H1 (cell line): Measurements from ENCODE around the gene FLT1. TPM values are rescaled to one million over a fixed set of nuclear protein-coding genes. Genes with fewer than 3 reads are reported as not detected.

Experiments used
- ASH2L ChIP-seq: fragments of 200-600, 300-600 bp; sonication (generic); IDR thresholded peaks from one replicate; pipeline ENCODE4 v1.7.1; 2017; ENCODE audit warnings: low read length
- ATF2 ChIP-seq: IDR thresholded peaks from 2 replicates; pipeline ENCODE4 v1.6.1; 2012; ENCODE audit warnings: low read length, inconsistent platforms
- BACH1 ChIP-seq: IDR thresholded peaks from 2 replicates; pipeline ENCODE4 v1.6.1; 2012; ENCODE audit warnings: low read length, improper control_type of control experiment
- CREB1 ChIP-seq: IDR thresholded peaks from 2 replicates; pipeline ENCODE4 v1.6.1; 2012; ENCODE audit warnings: inconsistent platforms
- E2F6 ChIP-seq: IDR thresholded peaks from 2 replicates; pipeline ENCODE4 v1.6.1; 2012; ENCODE audit warnings: inconsistent platforms
- EGR1 ChIP-seq: IDR thresholded peaks from 2 replicates; pipeline ENCODE4 v1.6.1; 2011; ENCODE audit warnings: low read depth, low read length, borderline replicate concordance
- EP300 ChIP-seq, 2 experiments: IDR thresholded peaks; 1 replicate in 1 of 2; 2 replicates in 1 of 2; pipeline ENCODE4 v1.6.1; 2011 to 2012; ENCODE audit warnings: low read depth in 2 of 2, low read length in 2 of 2, mild to moderate bottlenecking in 2 of 2, borderline replicate concordance in 1 of 2, inconsistent platforms in 1 of 2, moderate library complexity in 1 of 2
- EZH2 ChIP-seq: fragments of 200-600 bp; sonication (generic); IDR thresholded peaks from 2 replicates; pipeline ENCODE4 v1.7.1; 2012; ENCODE audit warnings: low read depth, mild to moderate bottlenecking, moderate library complexity, low read length, inconsistent platforms; ENCODE audit not compliant: severe bottlenecking
- HDAC2 ChIP-seq, 2 experiments: fragments of 300-600 bp in 1 of 2; sonication (generic) in 1 of 2; IDR thresholded peaks; 2 replicates each; pipeline ENCODE4 v1.6.1; 2011 to 2012; ENCODE audit warnings: low read depth in 2 of 2, low read length in 2 of 2, mild to moderate bottlenecking in 2 of 2, moderate library complexity in 2 of 2, borderline replicate concordance in 1 of 2, inconsistent platforms in 1 of 2
- JUND ChIP-seq: IDR thresholded peaks from 2 replicates; pipeline ENCODE4 v1.6.1; 2011; ENCODE audit warnings: mild to moderate bottlenecking, improper control_type of control experiment, low read length
- KDM4A ChIP-seq: IDR thresholded peaks from one replicate; pipeline ENCODE4 v1.7.1; 2012; ENCODE audit warnings: low read depth, mild to moderate bottlenecking, moderate library complexity, low read length, inconsistent platforms; ENCODE audit not compliant: severe bottlenecking
- NRF1 ChIP-seq: IDR thresholded peaks from 2 replicates; pipeline ENCODE4 v1.6.1; 2011; ENCODE audit warnings: mild to moderate bottlenecking, low read depth, low read length, improper control_type of control experiment
- PHF8 ChIP-seq: fragments of 200-600 bp; sonication (generic); conservative IDR thresholded peaks from 2 replicates; pipeline ENCODE4 v1.7.1; 2012; ENCODE audit warnings: low read depth, mild to moderate bottlenecking, inconsistent platforms, low read length, moderate library complexity
- POLR2A ChIP-seq, 2 experiments: IDR thresholded peaks; 1 replicate in 1 of 2; 2 replicates in 1 of 2; pipeline ENCODE4 v1.6.1; 2011; ENCODE audit warnings: low read depth in 2 of 2, low read length in 2 of 2, mild to moderate bottlenecking in 2 of 2; ENCODE audit errors: control extremely low read depth in 1 of 2
- POLR2AphosphoS5 ChIP-seq: IDR thresholded peaks from 2 replicates; pipeline ENCODE4 v1.6.1; 2011; ENCODE audit warnings: low read depth, low read length
- RFX5 ChIP-seq: IDR thresholded peaks from 2 replicates; pipeline ENCODE4 v1.6.1; 2011; ENCODE audit warnings: low read depth, low read length, improper control_type of control experiment, borderline replicate concordance
- SIN3A ChIP-seq, 2 experiments: IDR thresholded peaks in 1 of 2; conservative IDR thresholded peaks in 1 of 2; 2 replicates each; pipeline ENCODE4 v1.6.1; 2011 to 2012; ENCODE audit warnings: low read length in 2 of 2, improper control_type of control experiment in 1 of 2, low read depth in 1 of 2, mild to moderate bottlenecking in 1 of 2
- SP2 ChIP-seq: IDR thresholded peaks from 2 replicates; pipeline ENCODE4 v1.6.1; 2012; ENCODE audit warnings: mild to moderate bottlenecking, low read length, inconsistent platforms
- TAF1 ChIP-seq: IDR thresholded peaks from 2 replicates; pipeline ENCODE4 v1.6.1; 2011; ENCODE audit warnings: mild to moderate bottlenecking, low read depth, low read length
- USF2 ChIP-seq: IDR thresholded peaks from 2 replicates; pipeline ENCODE4 v1.6.1; 2011; ENCODE audit warnings: low read length, improper control_type of control experiment
- YY1 ChIP-seq: IDR thresholded peaks from 2 replicates; pipeline ENCODE4 v1.6.1; 2011; ENCODE audit warnings: low read depth, mild to moderate bottlenecking, low read length
- polyA plus RNA-seq, 7 experiments: library from polyadenylated mRNA; depleted of rRNA in 3 of 7; stranded (reverse) in 5 of 7; unstranded in 2 of 7; fragments of >200 nt in 5 of 7; fragments of 200-250 nt in 2 of 7; gene quantifications; 1 replicate in 5 of 7; 2 replicates in 1 of 7; 4 replicates in 1 of 7; pipeline versions ENCODE4 v1.2.1 to v1.2.3, GENCODE V29; 2011 to 2013; ENCODE audit warnings: missing spikeins in 2 of 7, mixed read lengths in 2 of 7
- total RNA-seq: library from RNA; stranded (reverse); fragmentation: NEBNext Ultra II Directional; extraction: Animal tissue kit (Norgen Biotek cat#: 25700); gene quantifications from 2 replicates; pipeline ENCODE4 v1.2.1, GENCODE V29; 2021

FLT1 gene
- total and polyA plus RNA-seq, 2 of the 8 experiments (the other 6 are each of a cell fraction or from before 2014, with no cell fraction given) = 19.7 to 90.2 TPM

- TF ChIP-seq EP300 (IDR thresholded peaks at IDR 0.05; ENCODE audit: borderline replicate concordance in 1 of 2, low read depth in 2 of 2, low read length in 2 of 2) = no peak
- no peak for TF ChIP-seq USF2
- no peak for TF ChIP-seq ATF2
- no peak for TF ChIP-seq EZH2
- no peak for TF ChIP-seq NRF1
- peak in 1 of 2 experiments; percentile 78; a peak in 2 of 3 replicates for TF ChIP-seq POLR2A (IDR thresholded peaks at IDR 0.05; ENCODE audit: control extremely low read depth in 1 of 2, low read depth in 2 of 2, low read length in 2 of 2)
- TF ChIP-seq JUND = no peak
- no peak for TF ChIP-seq SIN3A (conservative IDR thresholded peaks at IDR 0.05 in 1 of 2, IDR thresholded peaks at IDR 0.05 in 1 of 2; ENCODE audit: low read depth in 1 of 2, low read length in 2 of 2)
- peak; percentile 50 for TF ChIP-seq KDM4A
- no peak for TF ChIP-seq E2F6
- TF ChIP-seq TAF1 = peak; percentile 81
- TF ChIP-seq YY1 = no peak
- TF ChIP-seq POLR2AphosphoS5 = peak; percentile 71
- TF ChIP-seq PHF8 = peak; percentile 12; the same call in 1 of the 2 replicates
- TF ChIP-seq HDAC2 (IDR thresholded peaks at IDR 0.05; ENCODE audit: borderline replicate concordance in 1 of 2, low read depth in 2 of 2, low read length in 2 of 2) = peak; percentile 49 to 74; a peak in 2 of 4 replicates
- peak; percentile 44; the same call in 1 of the 2 replicates for TF ChIP-seq BACH1
- peak; percentile 77 for TF ChIP-seq ASH2L
- TF ChIP-seq CREB1 = peak; percentile 77
- no peak for TF ChIP-seq RFX5
- no peak for TF ChIP-seq SP2
- no peak for TF ChIP-seq EGR1
These were observed at the start of gene FLT1 (continued) for GRCh38 chr13:28494778-28495537.
